PC-3 (cell line): Measurements from ENCODE around the gene CYTH4.

Experiments used
- EZH2phosphoT487 ChIP-seq: fragments of 300-600 bp; sonication (generic); IDR thresholded peaks from 2 replicates; pipeline ENCODE4 v1.6.1; 2018; ENCODE audit warnings: mild to moderate bottlenecking, antibody characterized with exemption, low read length, borderline replicate concordance
- TF ChIP-seq, protein P1 (sequence below): fragments of 300-600 bp; sonication (generic); conservative IDR thresholded peaks from 2 replicates; pipeline ENCODE4 v1.5.1; 2017; ENCODE audit warnings: antibody characterized with exemption, low read depth, mild to moderate bottlenecking, low read length

DNA sequence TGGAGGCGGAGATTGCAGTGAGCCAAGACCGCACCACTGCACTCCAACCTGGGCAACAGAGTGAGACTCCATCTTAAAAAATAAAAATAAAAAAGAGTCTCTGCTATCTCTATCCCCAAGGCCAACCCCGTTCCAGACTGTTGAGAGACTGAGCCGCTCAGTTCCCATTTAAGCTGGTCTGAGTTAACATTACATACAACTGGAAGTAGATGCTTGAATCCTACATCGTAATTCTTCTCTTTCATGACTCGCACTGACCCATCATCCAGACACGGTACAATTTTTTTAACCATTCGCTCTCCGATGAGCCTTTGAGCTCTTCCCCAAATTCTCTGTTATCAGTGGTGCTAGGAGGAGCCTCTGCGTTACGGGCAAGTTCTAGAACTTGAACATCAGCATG lies 4.9 kb upstream of the CYTH4 start:
- TF ChIP-seq, protein P1, sequence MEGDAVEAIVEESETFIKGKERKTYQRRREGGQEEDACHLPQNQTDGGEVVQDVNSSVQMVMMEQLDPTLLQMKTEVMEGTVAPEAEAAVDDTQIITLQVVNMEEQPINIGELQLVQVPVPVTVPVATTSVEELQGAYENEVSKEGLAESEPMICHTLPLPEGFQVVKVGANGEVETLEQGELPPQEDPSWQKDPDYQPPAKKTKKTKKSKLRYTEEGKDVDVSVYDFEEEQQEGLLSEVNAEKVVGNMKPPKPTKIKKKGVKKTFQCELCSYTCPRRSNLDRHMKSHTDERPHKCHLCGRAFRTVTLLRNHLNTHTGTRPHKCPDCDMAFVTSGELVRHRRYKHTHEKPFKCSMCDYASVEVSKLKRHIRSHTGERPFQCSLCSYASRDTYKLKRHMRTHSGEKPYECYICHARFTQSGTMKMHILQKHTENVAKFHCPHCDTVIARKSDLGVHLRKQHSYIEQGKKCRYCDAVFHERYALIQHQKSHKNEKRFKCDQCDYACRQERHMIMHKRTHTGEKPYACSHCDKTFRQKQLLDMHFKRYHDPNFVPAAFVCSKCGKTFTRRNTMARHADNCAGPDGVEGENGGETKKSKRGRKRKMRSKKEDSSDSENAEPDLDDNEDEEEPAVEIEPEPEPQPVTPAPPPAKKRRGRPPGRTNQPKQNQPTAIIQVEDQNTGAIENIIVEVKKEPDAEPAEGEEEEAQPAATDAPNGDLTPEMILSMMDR = no peak
- TF ChIP-seq EZH2phosphoT487 = no peak
